HEK293 (cell line): ENCODE measurements around the gene PARD3.

Experiments
- ELK4 ChIP-seq: IDR thresholded peaks from 2 replicates; pipeline ENCODE4 v1.6.1; 2011; ENCODE audit warnings: mild to moderate bottlenecking, low read depth, low read length, borderline replicate concordance
- IKZF3 ChIP-seq: fragments of 450-650 bp; IDR thresholded peaks from 2 replicates; pipeline ENCODE4 v1.5.0; 2018; ENCODE audit warnings: missing biosample characterization, mild to moderate bottlenecking, missing genetic modification characterization, moderate library complexity
- KLF8 ChIP-seq: fragments of 450-650 bp; formaldehyde crosslinking; IDR thresholded peaks from 2 replicates; pipeline ENCODE4 v1.5.1; 2016; ENCODE audit warnings: missing biosample characterization, missing genetic modification characterization
- KLF9 ChIP-seq: fragments of 450-650 bp; formaldehyde crosslinking; IDR thresholded peaks from 2 replicates; pipeline ENCODE4 v1.5.1; 2016; ENCODE audit warnings: missing biosample characterization, missing genetic modification characterization, low read depth
- OSR2 ChIP-seq: fragments of 450-650 bp; formaldehyde crosslinking; IDR thresholded peaks from 2 replicates; pipeline ENCODE4 v1.5.1; 2016; ENCODE audit warnings: missing biosample characterization, missing genetic modification characterization
- PATZ1 ChIP-seq: fragments of 450-650 bp; formaldehyde crosslinking; IDR thresholded peaks from 2 replicates; pipeline ENCODE4 v1.5.1; 2016; ENCODE audit warnings: missing biosample characterization, missing genetic modification characterization
- SCRT2 ChIP-seq: fragments of 450-650 bp; formaldehyde crosslinking; IDR thresholded peaks from 2 replicates; pipeline ENCODE4 v1.5.1; 2016; ENCODE audit warnings: missing biosample characterization, missing genetic modification characterization
- SP7 ChIP-seq: fragments of 450-650 bp; formaldehyde crosslinking; IDR thresholded peaks from 2 replicates; pipeline ENCODE4 v1.5.1; 2016; ENCODE audit warnings: missing biosample characterization, missing genetic modification characterization
- TRIM28 ChIP-seq: IDR thresholded peaks from 2 replicates; pipeline ENCODE4 v1.6.1; 2011; ENCODE audit warnings: low read length, control low read depth, borderline replicate concordance
- YY1 ChIP-seq: fragments of 450-650 bp; formaldehyde crosslinking; IDR thresholded peaks from 2 replicates; pipeline ENCODE4 v1.5.1; 2018; ENCODE audit warnings: missing biosample characterization, missing genetic modification characterization
- ZBTB1 ChIP-seq: fragments of 450-650 bp; formaldehyde crosslinking; IDR thresholded peaks from 2 replicates; pipeline ENCODE4 v1.5.1; 2016; ENCODE audit warnings: missing biosample characterization, missing genetic modification characterization
- ZBTB49 ChIP-seq: fragments of 450-650 bp; formaldehyde crosslinking; IDR thresholded peaks from 2 replicates; pipeline ENCODE4 v1.5.1; 2016; ENCODE audit warnings: missing biosample characterization, missing genetic modification characterization, low read depth
- ZEB2 ChIP-seq: fragments of 450-650 bp; formaldehyde crosslinking; IDR thresholded peaks from 2 replicates; pipeline ENCODE4 v1.5.1; 2016; ENCODE audit warnings: missing biosample characterization, missing genetic modification characterization
- ZFP69B ChIP-seq: fragments of 450-650 bp; formaldehyde crosslinking; IDR thresholded peaks from 2 replicates; pipeline ENCODE4 v1.5.1; 2016; ENCODE audit warnings: missing biosample characterization, missing genetic modification characterization
- ZNF114 ChIP-seq: fragments of 450-650 bp; formaldehyde crosslinking; IDR thresholded peaks from 2 replicates; pipeline ENCODE4 v1.5.0; 2017; ENCODE audit warnings: missing biosample characterization, missing genetic modification characterization
- ZNF140 ChIP-seq: fragments of 450-650 bp; formaldehyde crosslinking; IDR thresholded peaks from 2 replicates; pipeline ENCODE4 v1.5.1; 2016; ENCODE audit warnings: missing biosample characterization, missing genetic modification characterization
- ZNF148 ChIP-seq: fragments of 450-650 bp; formaldehyde crosslinking; IDR thresholded peaks from 2 replicates; pipeline ENCODE4 v1.5.0; 2017; ENCODE audit warnings: missing biosample characterization, missing genetic modification characterization, borderline replicate concordance
- ZNF2 ChIP-seq: fragments of 450-650 bp; formaldehyde crosslinking; IDR thresholded peaks from 2 replicates; pipeline ENCODE4 v1.5.1; 2016; ENCODE audit warnings: missing biosample characterization, missing genetic modification characterization
- ZNF280D ChIP-seq: fragments of 450-650 bp; formaldehyde crosslinking; IDR thresholded peaks from 2 replicates; pipeline ENCODE4 v1.5.1; 2016; ENCODE audit warnings: missing biosample characterization, missing genetic modification characterization
- ZNF292 ChIP-seq: fragments of 450-650 bp; formaldehyde crosslinking; IDR thresholded peaks from 2 replicates; pipeline ENCODE4 v1.5.1; 2016; ENCODE audit warnings: low read depth, missing biosample characterization, missing genetic modification characterization, borderline replicate concordance
- ZNF366 ChIP-seq: fragments of 450-650 bp; formaldehyde crosslinking; conservative IDR thresholded peaks from 2 replicates; pipeline ENCODE4 v1.5.1; 2016; ENCODE audit warnings: missing biosample characterization, missing genetic modification characterization
- ZNF514 ChIP-seq: fragments of 450-650 bp; formaldehyde crosslinking; IDR thresholded peaks from 2 replicates; pipeline ENCODE4 v1.5.1; 2016; ENCODE audit warnings: missing biosample characterization, missing genetic modification characterization
- ZNF558 ChIP-seq: fragments of 450-650 bp; formaldehyde crosslinking; IDR thresholded peaks from 2 replicates; pipeline ENCODE4 v1.5.1; 2016; ENCODE audit warnings: missing biosample characterization, missing genetic modification characterization
- ZNF580 ChIP-seq: fragments of 450-650 bp; formaldehyde crosslinking; IDR thresholded peaks from 2 replicates; pipeline ENCODE4 v1.5.1; 2016; ENCODE audit warnings: missing biosample characterization, missing genetic modification characterization
- ZNF610 ChIP-seq: fragments of 450-650 bp; formaldehyde crosslinking; IDR thresholded peaks from 2 replicates; pipeline ENCODE4 v1.5.1; 2016; ENCODE audit warnings: missing biosample characterization, missing genetic modification characterization, borderline replicate concordance
- ZNF624 ChIP-seq: fragments of 450-650 bp; formaldehyde crosslinking; IDR thresholded peaks from 2 replicates; pipeline ENCODE4 v1.5.1; 2017; ENCODE audit warnings: missing biosample characterization, missing genetic modification characterization
- ZNF747 ChIP-seq: fragments of 450-650 bp; formaldehyde crosslinking; IDR thresholded peaks from 2 replicates; pipeline ENCODE4 v1.5.1; 2016; ENCODE audit warnings: missing biosample characterization, missing genetic modification characterization
- ZNF777 ChIP-seq: fragments of 450-650 bp; formaldehyde crosslinking; IDR thresholded peaks from 2 replicates; pipeline ENCODE4 v1.5.1; 2017; ENCODE audit warnings: missing biosample characterization, missing genetic modification characterization, borderline replicate concordance
- ZNF785 ChIP-seq: fragments of 450-650 bp; formaldehyde crosslinking; IDR thresholded peaks from 2 replicates; pipeline ENCODE4 v1.5.1; 2016; ENCODE audit warnings: missing biosample characterization, missing genetic modification characterization
- ZNF830 ChIP-seq: fragments of 450-650 bp; IDR thresholded peaks from 2 replicates; pipeline ENCODE4 v1.5.0; 2018; ENCODE audit warnings: missing biosample characterization, missing genetic modification characterization, low read depth, mild to moderate bottlenecking, moderate library complexity
- ZNF837 ChIP-seq: fragments of 450-650 bp; formaldehyde crosslinking; IDR thresholded peaks from 2 replicates; pipeline ENCODE4 v1.5.1; 2016; ENCODE audit warnings: missing biosample characterization, missing genetic modification characterization

The PARD3 gene

GRCh38 chr10:34729619-34730018, 85.5 kb downstream of the PARD3 start (continued):
- TF ChIP-seq ZNF747 (tag by site-specific recombination) (no peak), ZEB2 (tag by site-specific recombination) (peak; percentile 36; the same call in 1 of the 2 replicates), ZNF148 (no peak), ZNF2 (no peak), SP7 (tag by site-specific recombination) (no peak), ZNF580 (tag by site-specific recombination) (no peak), IKZF3 (tag by site-specific recombination) (peak; percentile 40; the same call in 1 of the 2 replicates), ZNF624 (no peak), ZBTB1 (no peak), ZNF114 (tag by site-specific recombination) (no peak), ZNF558 (tag by site-specific recombination) (no peak), ZNF280D (tag by site-specific recombination) (no peak), ZNF292 (tag by site-specific recombination) (no peak), ZNF837 (no peak), SCRT2 (tag by site-specific recombination) (no peak), KLF9 (tag by site-specific recombination) (no peak), ZNF610 (tag by site-specific recombination) (no peak), ZNF366 (tag by site-specific recombination) (0 out of 2 replicates have a peak, but pooled peaks have one; percentile 46), YY1 (no peak), ZNF514 (tag by site-specific recombination) (no peak), ZNF140 (no peak), TRIM28 (no peak), ZNF785 (tag by site-specific recombination) (no peak), ZNF830 (tag by site-specific recombination) (no peak), PATZ1 (tag by site-specific recombination) (0 out of 2 replicates have a peak, but pooled peaks have one; percentile 16), ZFP69B (no peak), ELK4 (no peak), OSR2 (tag by site-specific recombination) (peak; percentile 77), ZNF777 (no peak), ZBTB49 (no peak), KLF8 (tag by site-specific recombination) (peak; percentile 49; the same call in 1 of the 2 replicates)
